ENCODE results near the gene FAM9A. TPM values are rescaled to one million over a fixed set of nuclear protein-coding genes. Genes with fewer than 3 reads are reported as not detected.

The FAM9A gene
- total RNA-seq, 1 experiment from 2014 or later = not detected

DNA sequence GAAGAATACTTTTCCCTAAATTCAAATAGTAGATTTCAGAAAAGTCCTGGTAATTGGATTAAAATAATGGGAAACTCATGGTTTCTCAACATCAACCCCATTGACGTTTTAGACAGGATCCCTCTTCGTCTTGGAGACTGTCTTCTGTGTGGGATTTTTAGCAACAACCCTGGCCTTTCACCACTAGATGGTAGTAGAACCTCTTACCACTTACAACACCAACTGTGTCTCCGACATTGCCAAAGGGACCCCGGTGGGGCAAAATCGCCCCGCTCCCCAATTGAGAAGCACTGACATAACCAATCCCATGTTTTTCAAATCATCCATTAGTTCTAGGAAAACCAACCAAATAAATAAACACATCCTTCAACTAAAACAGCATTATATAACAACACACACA lies 52.3 kb downstream of the FAM9A start:
- H3K4me2 ChIP-seq (ENCODE audit: low read length) = no peak overlapping the region
- H3K9me3 ChIP-seq (ENCODE audit: low read length) = no peaks in the 10 kb centered on the region
- H3K27me3 ChIP-seq (ENCODE audit: low read length) = no peaks in the 10 kb centered on the region
- DNase-seq (peak; percentile 65), ATAC-seq (peak; percentile 73)
- ChIA-PET CTCF (no interaction called here), POLR2A (ENCODE audit: unreplicated experiment) (no interaction called here)
- H3K9me2 ChIP-seq (replicated peaks; ENCODE audit: low read length) = no peaks in the 10 kb centered on the region
- H3F3A ChIP-seq (ENCODE audit: low read length, unreplicated experiment) = no peaks in the 10 kb centered on the region
- H3K27ac ChIP-seq (ENCODE audit: low read length) = no peak overlapping the region
- no TSS peak for BruUV-seq (replicated peaks)
- no peaks in the 10 kb centered on the region for H3K36me3 ChIP-seq (ENCODE audit: low read depth, low read length)
- no peaks in the 10 kb centered on the region for H4K20me1 ChIP-seq (ENCODE audit: low read length)
- no peak overlapping the region for H3K4me3 ChIP-seq (ENCODE audit: low read length)
- no peak overlapping the region for H3K9ac ChIP-seq (ENCODE audit: low read length)
- no peaks in the 10 kb centered on the region for H3K79me2 ChIP-seq (ENCODE audit: low read length)
- no peak overlapping the region for H2AFZ ChIP-seq (ENCODE audit: low read length)
- TF ChIP-seq, protein P1, sequence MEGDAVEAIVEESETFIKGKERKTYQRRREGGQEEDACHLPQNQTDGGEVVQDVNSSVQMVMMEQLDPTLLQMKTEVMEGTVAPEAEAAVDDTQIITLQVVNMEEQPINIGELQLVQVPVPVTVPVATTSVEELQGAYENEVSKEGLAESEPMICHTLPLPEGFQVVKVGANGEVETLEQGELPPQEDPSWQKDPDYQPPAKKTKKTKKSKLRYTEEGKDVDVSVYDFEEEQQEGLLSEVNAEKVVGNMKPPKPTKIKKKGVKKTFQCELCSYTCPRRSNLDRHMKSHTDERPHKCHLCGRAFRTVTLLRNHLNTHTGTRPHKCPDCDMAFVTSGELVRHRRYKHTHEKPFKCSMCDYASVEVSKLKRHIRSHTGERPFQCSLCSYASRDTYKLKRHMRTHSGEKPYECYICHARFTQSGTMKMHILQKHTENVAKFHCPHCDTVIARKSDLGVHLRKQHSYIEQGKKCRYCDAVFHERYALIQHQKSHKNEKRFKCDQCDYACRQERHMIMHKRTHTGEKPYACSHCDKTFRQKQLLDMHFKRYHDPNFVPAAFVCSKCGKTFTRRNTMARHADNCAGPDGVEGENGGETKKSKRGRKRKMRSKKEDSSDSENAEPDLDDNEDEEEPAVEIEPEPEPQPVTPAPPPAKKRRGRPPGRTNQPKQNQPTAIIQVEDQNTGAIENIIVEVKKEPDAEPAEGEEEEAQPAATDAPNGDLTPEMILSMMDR (conservative IDR thresholded peaks at IDR 0.05; ENCODE audit: low read depth, low read length) = peak; percentile 77
- TF ChIP-seq EZH2phosphoT487 (IDR thresholded peaks at IDR 0.05; ENCODE audit: borderline replicate concordance, low read length) = no peak
- TF ChIP-seq EZH2 (IDR thresholded peaks at IDR 0.05; ENCODE audit: low read length, unreplicated experiment) = no peak
- no peaks in the 10 kb centered on the region for H3K4me1 ChIP-seq (ENCODE audit: insufficient read depth, low read length)
- intact Hi-C loops (cut with micrococcal nuclease) = loop anchor here (1.0 to 10.0 kb wide), 2 partner anchors 66 to 956 kb away; no protein-coding TSS in a partner anchor

DNA sequence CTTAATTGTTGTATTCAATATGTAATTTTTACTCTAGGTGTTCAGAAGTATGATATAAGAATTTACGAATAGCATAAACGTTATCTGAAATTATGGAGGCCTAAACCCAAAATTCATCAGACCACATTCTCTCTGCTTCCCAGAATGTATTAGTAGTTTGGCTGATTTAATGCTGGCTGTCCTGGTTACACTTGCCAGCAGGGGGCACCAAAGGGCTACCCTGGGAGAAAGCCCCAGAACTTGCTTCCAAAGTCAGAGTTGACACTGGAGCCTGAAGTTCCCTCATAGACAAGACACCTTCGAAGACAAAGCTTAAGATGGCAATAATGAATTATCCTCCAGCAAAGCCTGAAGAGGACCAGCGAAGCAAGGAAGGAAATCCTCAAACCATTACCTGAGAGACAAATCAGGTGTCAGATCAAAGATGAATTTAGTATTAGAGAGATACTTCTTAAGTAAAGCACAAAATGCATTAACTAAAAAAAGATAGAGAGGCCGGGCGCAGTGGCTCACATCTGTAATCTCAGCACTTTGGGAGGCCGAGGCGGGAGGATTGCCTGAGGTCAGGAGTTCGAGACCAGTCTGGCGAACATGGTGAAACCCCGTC lies 58.0 kb downstream of the FAM9A start:
- Histone ChIP-seq H4K20me1 (ENCODE audit: low read length) (no peaks in the 10 kb centered on the region), H3K9me3 (ENCODE audit: low read length) (no peaks in the 10 kb centered on the region), H2AFZ (ENCODE audit: low read length) (0 out of 2 replicates have a peak overlapping the region, but pooled peaks have one; percentile 21), H3K4me2 (ENCODE audit: low read length) (no peak overlapping the region), H3K36me3 (ENCODE audit: low read depth, low read length) (no peaks in the 10 kb centered on the region), H3K4me1 (ENCODE audit: insufficient read depth, low read length) (no peaks in the 10 kb centered on the region), H3K9me2 (replicated peaks; ENCODE audit: low read length) (no peaks in the 10 kb centered on the region), H3K9ac (ENCODE audit: low read length) (no peak overlapping the region), H3K27ac (ENCODE audit: low read length) (no peak overlapping the region), H3K4me3 (ENCODE audit: low read length) (no peak overlapping the region), H3F3A (ENCODE audit: low read length, unreplicated experiment) (no peaks in the 10 kb centered on the region), H3K27me3 (ENCODE audit: low read length) (no peaks in the 10 kb centered on the region), H3K79me2 (ENCODE audit: low read length) (no peaks in the 10 kb centered on the region)
- POLR2A ChIA-PET (ENCODE audit: unreplicated experiment) = no interaction called here
- intact Hi-C loops (cut with micrococcal nuclease) = loop anchor here (1.0 to 10.0 kb wide), 2 partner anchors 72 to 962 kb away; no protein-coding TSS in a partner anchor
- DNase-seq (peak; percentile 69), ATAC-seq (peak; percentile 70)
- TF ChIP-seq EZH2 (IDR thresholded peaks at IDR 0.05; ENCODE audit: low read length, unreplicated experiment) (no peak), EZH2phosphoT487 (IDR thresholded peaks at IDR 0.05; ENCODE audit: borderline replicate concordance, low read length) (no peak)
- TF ChIP-seq, protein P1 (conservative IDR thresholded peaks at IDR 0.05; ENCODE audit: low read depth, low read length) = peak; percentile 83
- no TSS peak for BruUV-seq (replicated peaks)
- CTCF ChIA-PET = interaction anchor here (0.6 kb wide), 1 partner anchor 962 kb away, joined by 3 read pairs; no protein-coding TSS in a partner anchor

DNA sequence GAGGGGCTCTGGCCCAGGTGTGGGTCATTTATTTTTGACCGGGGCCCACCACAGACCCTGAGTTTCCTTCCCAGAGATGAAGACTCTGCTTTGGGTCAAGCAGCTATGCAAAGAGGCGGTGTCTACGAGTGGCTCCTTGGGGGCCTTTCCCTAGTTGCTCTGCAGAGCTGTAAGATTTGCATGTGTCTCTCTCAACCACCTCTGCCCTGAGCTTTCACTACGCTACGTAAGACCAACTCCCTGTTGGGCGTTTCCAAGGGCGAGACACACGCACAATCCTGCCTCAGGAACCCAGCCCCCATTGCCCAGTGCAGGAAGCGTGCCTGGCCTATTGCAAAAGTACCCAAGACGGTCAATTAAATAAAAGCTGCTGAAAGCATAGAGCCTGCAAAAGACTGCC lies 59.2 kb downstream of the FAM9A start:
- ATAC-seq (no peak), DNase-seq (no peak)
- H3K9ac ChIP-seq (ENCODE audit: low read length) = no peak overlapping the region
- no peaks in the 10 kb centered on the region for H3K36me3 ChIP-seq (ENCODE audit: low read depth, low read length)
- intact Hi-C loops (cut with micrococcal nuclease) = loop anchor here (10.0 kb wide), 1 partner anchor 963 kb away; no protein-coding TSS in a partner anchor
- H3K4me3 ChIP-seq (ENCODE audit: low read length) = no peak overlapping the region
- no TSS peak for BruUV-seq (replicated peaks)
- H3K9me3 ChIP-seq (ENCODE audit: low read length) = no peaks in the 10 kb centered on the region
- no peaks in the 10 kb centered on the region for H3F3A ChIP-seq (ENCODE audit: low read length, unreplicated experiment)
- H2AFZ ChIP-seq (ENCODE audit: low read length) = no peak overlapping the region
- no peaks in the 10 kb centered on the region for H3K79me2 ChIP-seq (ENCODE audit: low read length)
- TF ChIP-seq, protein P1 (conservative IDR thresholded peaks at IDR 0.05; ENCODE audit: low read depth, low read length) = no peak
- no peak for TF ChIP-seq EZH2 (IDR thresholded peaks at IDR 0.05; ENCODE audit: low read length, unreplicated experiment)
- TF ChIP-seq EZH2phosphoT487 (IDR thresholded peaks at IDR 0.05; ENCODE audit: borderline replicate concordance, low read length) = no peak
- H3K27ac ChIP-seq (ENCODE audit: low read length) = no peak overlapping the region
- POLR2A ChIA-PET (ENCODE audit: unreplicated experiment) = no interaction called here
- CTCF ChIA-PET = no interaction called here
- H3K4me1 ChIP-seq (ENCODE audit: insufficient read depth, low read length) = no peaks in the 10 kb centered on the region
- no peaks in the 10 kb centered on the region for H3K9me2 ChIP-seq (replicated peaks; ENCODE audit: low read length)
- H4K20me1 ChIP-seq (ENCODE audit: low read length) = no peaks in the 10 kb centered on the region
- H3K27me3 ChIP-seq (ENCODE audit: low read length) = no peaks in the 10 kb centered on the region
- H3K4me2 ChIP-seq (ENCODE audit: low read length) = no peak overlapping the region

All from PC-3 (cell line).